Gastroesophageal sphincter (tissue), 3 donors: ENCODE data around the gene SLC17A3.

ENCODE experiments used
- POLR2A ChIP-seq, 2 donors: fragments of 450-650 bp; IDR thresholded peaks; one replicate each; pipeline ENCODE4 v1.6.1; 2017; ENCODE audit warnings: antibody characterized with exemption in 2 of 2, mild to moderate bottlenecking in 2 of 2, moderate library complexity in 1 of 2
- POLR2AphosphoS5 ChIP-seq: sonication (generic); formaldehyde crosslinking; IDR thresholded peaks from one replicate; pipeline ENCODE4 v1.6.1; 2017; ENCODE audit warnings: antibody characterized with exemption
- TF ChIP-seq, protein P1 (sequence below), 4 experiments: fragments of 200-600 bp in 2 of 4; fragments of 450-650 bp in 2 of 4; sonication (generic) in 1 of 4; IDR thresholded peaks; one replicate each; pipeline ENCODE4 v1.5.1; 2017 to 2019; ENCODE audit warnings: antibody characterized with exemption in 4 of 4, mild to moderate bottlenecking in 2 of 4, moderate library complexity in 2 of 4

DNA sequence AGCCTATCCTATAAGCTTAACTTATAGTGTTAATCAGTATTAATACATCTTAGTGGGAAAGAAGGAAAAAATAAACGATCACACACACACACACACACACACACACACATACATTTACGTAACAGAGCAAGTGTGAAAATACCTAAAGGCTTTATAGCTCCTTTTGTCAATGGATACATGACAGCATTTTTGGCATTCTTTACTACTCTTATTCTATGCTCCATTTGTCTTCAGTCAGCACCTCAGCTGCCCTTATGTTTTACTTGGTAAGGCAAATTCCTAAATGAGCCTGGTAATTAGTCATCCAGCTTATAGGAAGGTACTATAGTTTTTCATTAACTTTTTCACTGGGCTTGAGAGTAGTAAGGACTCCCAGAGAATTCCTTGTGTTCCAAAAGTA lies 25.1 kb upstream of the SLC17A3 start:
- TF ChIP-seq POLR2AphosphoS5 (no peak), POLR2A (IDR thresholded peaks at IDR 0.05) (no peak)
- TF ChIP-seq, protein P1, sequence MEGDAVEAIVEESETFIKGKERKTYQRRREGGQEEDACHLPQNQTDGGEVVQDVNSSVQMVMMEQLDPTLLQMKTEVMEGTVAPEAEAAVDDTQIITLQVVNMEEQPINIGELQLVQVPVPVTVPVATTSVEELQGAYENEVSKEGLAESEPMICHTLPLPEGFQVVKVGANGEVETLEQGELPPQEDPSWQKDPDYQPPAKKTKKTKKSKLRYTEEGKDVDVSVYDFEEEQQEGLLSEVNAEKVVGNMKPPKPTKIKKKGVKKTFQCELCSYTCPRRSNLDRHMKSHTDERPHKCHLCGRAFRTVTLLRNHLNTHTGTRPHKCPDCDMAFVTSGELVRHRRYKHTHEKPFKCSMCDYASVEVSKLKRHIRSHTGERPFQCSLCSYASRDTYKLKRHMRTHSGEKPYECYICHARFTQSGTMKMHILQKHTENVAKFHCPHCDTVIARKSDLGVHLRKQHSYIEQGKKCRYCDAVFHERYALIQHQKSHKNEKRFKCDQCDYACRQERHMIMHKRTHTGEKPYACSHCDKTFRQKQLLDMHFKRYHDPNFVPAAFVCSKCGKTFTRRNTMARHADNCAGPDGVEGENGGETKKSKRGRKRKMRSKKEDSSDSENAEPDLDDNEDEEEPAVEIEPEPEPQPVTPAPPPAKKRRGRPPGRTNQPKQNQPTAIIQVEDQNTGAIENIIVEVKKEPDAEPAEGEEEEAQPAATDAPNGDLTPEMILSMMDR (IDR thresholded peaks at IDR 0.05) = no peak
